PC-3 (cell line): ENCODE measurements around the gene STN1. TPM values are rescaled to one million over a fixed set of nuclear protein-coding genes. Genes with fewer than 3 reads are reported as not detected.

Source experiments
- ATAC-seq: fragments of 200-7000 bp; cut with Tn5 transposase; 2 replicates; pipeline ENCODE4 v1.9.1; 2020; ENCODE audit warnings: mild to moderate bottlenecking, moderate library complexity
- BruUV-seq: library from RNA; stranded (reverse); fragments of 400-500 nt; replicated peaks from 2 replicates; lab custom pipeline; 2021; lab: Mats Ljungman, UMichigan
- CTCF ChIA-PET: fragments of 300-600 bp; sonication (Branson Sonifier 250); formaldehyde crosslinking; loops from one replicate; lab custom pipeline; 2022; ENCODE audit warnings: antibody characterized with exemption; lab: Charles Lee
- POLR2A ChIA-PET: fragments of 300-600 bp; sonication (Branson Sonifier 250); formaldehyde crosslinking; loops from one replicate; lab custom pipeline; 2022; ENCODE audit warnings: antibody characterized with exemption; ENCODE audit not compliant: unreplicated experiment; lab: Charles Lee
- DNase-seq: peaks from one replicate; pipeline ENCODE4 v3.0.0-alpha.2; 2015
- H2AFZ ChIP-seq: fragments of 300-600 bp; sonication (generic); 2 replicates; pipeline ENCODE4 v1.6.0; 2016; ENCODE audit warnings: antibody characterized with exemption, low read length
- H3F3A ChIP-seq: fragments of 300-600 bp; sonication (generic); one replicate; pipeline ENCODE4 v1.6.0; 2017; ENCODE audit warnings: antibody characterized with exemption, low read length, control low read depth, mild to moderate bottlenecking; ENCODE audit not compliant: unreplicated experiment
- H3K27ac ChIP-seq: fragments of 300-600 bp; sonication (generic); 2 replicates; pipeline ENCODE4 v1.5.1; 2016; ENCODE audit warnings: mild to moderate bottlenecking, low read length
- H3K27me3 ChIP-seq: fragments of 300-600 bp; sonication (generic); 2 replicates; pipeline ENCODE4 v1.6.1; 2016; ENCODE audit warnings: low read length, mixed read lengths
- H3K36me3 ChIP-seq: fragments of 300-600 bp; sonication (generic); 2 replicates; pipeline ENCODE4 v1.6.1; 2016; ENCODE audit warnings: low read depth, mixed run types, low read length, mixed read lengths
- H3K4me1 ChIP-seq: fragments of 300-600 bp; sonication (generic); 2 replicates; pipeline ENCODE4 v1.5.1; 2016; ENCODE audit warnings: low read length; ENCODE audit not compliant: insufficient read depth
- H3K4me2 ChIP-seq: fragments of 300-600 bp; sonication (generic); 2 replicates; pipeline ENCODE4 v1.6.0; 2016; ENCODE audit warnings: low read length
- H3K4me3 ChIP-seq: fragments of 300-600 bp; sonication (generic); 2 replicates; pipeline ENCODE4 v1.5.1; 2016; ENCODE audit warnings: mild to moderate bottlenecking, low read length, mixed read lengths
- H3K79me2 ChIP-seq: fragments of 300-600 bp; sonication (generic); 2 replicates; pipeline ENCODE4 v1.6.1; 2017; ENCODE audit warnings: low read length, mixed read lengths
- H3K9ac ChIP-seq: fragments of 300-600 bp; sonication (generic); 2 replicates; pipeline ENCODE4 v1.6.0; 2016; ENCODE audit warnings: mild to moderate bottlenecking, low read length
- H3K9me2 ChIP-seq: fragments of 300-600 bp; sonication (generic); replicated peaks from 2 replicates; pipeline ENCODE4 v1.6.1; 2016; ENCODE audit warnings: mixed run types, low read length, mixed read lengths
- H3K9me3 ChIP-seq: fragments of 300-600 bp; sonication (generic); 2 replicates; pipeline ENCODE4 v1.6.1; 2016; ENCODE audit warnings: low read length, mixed read lengths
- H4K20me1 ChIP-seq: fragments of 300-600 bp; sonication (generic); 2 replicates; pipeline ENCODE4 v1.6.1; 2016; ENCODE audit warnings: low read length, mixed read lengths
- CTCF ChIP-seq: fragments of 300-600 bp; sonication (generic); conservative IDR thresholded peaks from 2 replicates; pipeline ENCODE4 v1.5.1; 2017; ENCODE audit warnings: antibody characterized with exemption, low read depth, mild to moderate bottlenecking, low read length
- EZH2 ChIP-seq: fragments of 300-600 bp; sonication (generic); IDR thresholded peaks from one replicate; pipeline ENCODE4 v1.6.1; 2017; ENCODE audit warnings: antibody characterized with exemption, mild to moderate bottlenecking, low read length; ENCODE audit not compliant: unreplicated experiment
- EZH2phosphoT487 ChIP-seq: fragments of 300-600 bp; sonication (generic); IDR thresholded peaks from 2 replicates; pipeline ENCODE4 v1.6.1; 2018; ENCODE audit warnings: mild to moderate bottlenecking, antibody characterized with exemption, low read length, borderline replicate concordance
- intact Hi-C: fragments of 100-400 bp; cut with micrococcal nuclease; formaldehyde crosslinking; loops from 2 replicates; pipeline ENCODE4 v1.9.0; 2023
- total RNA-seq: library from RNA; depleted of rRNA; stranded (reverse); fragments of >200 nt; gene quantifications from 2 replicates; pipeline ENCODE4 v1.2.3, GENCODE V29; 2014

Gene STN1
- total RNA-seq, 1 experiment from 2014 or later = 33.5 TPM

DNA sequence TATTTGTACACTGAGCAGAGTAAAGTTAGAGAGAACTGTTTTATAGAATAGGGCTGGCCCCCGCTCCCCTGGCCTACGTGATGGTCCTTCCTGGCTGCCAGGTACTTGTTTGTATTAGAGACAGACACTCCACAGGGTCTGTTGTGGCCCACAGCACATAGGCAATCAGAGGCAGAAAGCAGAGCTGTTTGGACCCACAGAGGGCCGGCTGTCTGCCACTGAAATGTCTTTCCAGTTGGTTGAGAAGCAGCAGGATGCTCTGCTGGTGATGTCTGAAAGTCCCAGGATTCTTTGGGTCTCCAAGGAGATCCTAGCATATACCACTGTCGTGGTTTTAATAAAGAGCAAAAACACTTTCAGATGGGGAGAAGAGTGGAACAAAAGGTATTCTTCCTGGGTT lies 5.2 kb downstream of the STN1 start:
- no peaks in the 10 kb centered on the region for H4K20me1 ChIP-seq
- no peak overlapping the region for H2AFZ ChIP-seq
- ChIA-PET CTCF (no interaction called here), POLR2A (no interaction called here)
- no TSS peak for BruUV-seq
- no peak overlapping the region for H3K4me2 ChIP-seq
- no peak overlapping the region for H3K4me3 ChIP-seq
- peaks cover 50% of the 10 kb centered on the region for H3K4me1 ChIP-seq
- no peaks in the 10 kb centered on the region for H3K9me2 ChIP-seq
- H3K79me2 ChIP-seq = peaks cover 61% of the 10 kb centered on the region
- no peaks in the 10 kb centered on the region for H3K9me3 ChIP-seq
- H3K9ac ChIP-seq = no peak overlapping the region
- ATAC-seq = no peak
- DNase-seq = no peak
- no peak for TF ChIP-seq EZH2phosphoT487
- TF ChIP-seq CTCF = no peak
- TF ChIP-seq EZH2 = no peak
- intact Hi-C loops = no loop called here
- peaks cover 11% of the 10 kb centered on the region for H3K36me3 ChIP-seq
- H3K27ac ChIP-seq = no peak overlapping the region
- H3F3A ChIP-seq = peaks cover 8% of the 10 kb centered on the region
- no peaks in the 10 kb centered on the region for H3K27me3 ChIP-seq

GRCh38 chr10:103911021-103911459 lies 6.9 kb downstream of the STN1 start:
- BruUV-seq = TSS peak; percentile 14
- Histone ChIP-seq H3K27me3 (no peaks in the 10 kb centered on the region), H3K79me2 (peaks cover 51% of the 10 kb centered on the region), H3K4me2 (no peak overlapping the region), H3K36me3 (peaks cover 11% of the 10 kb centered on the region), H3K9me3 (no peaks in the 10 kb centered on the region), H3K4me1 (peaks cover 43% of the 10 kb centered on the region), H3F3A (peaks cover 8% of the 10 kb centered on the region), H4K20me1 (no peaks in the 10 kb centered on the region), H2AFZ (no peak overlapping the region), H3K9ac (no peak overlapping the region), H3K4me3 (no peak overlapping the region), H3K27ac (no peak overlapping the region), H3K9me2 (no peaks in the 10 kb centered on the region)
- CTCF ChIA-PET = no interaction called here
- no peak for DNase-seq
- POLR2A ChIA-PET = no interaction called here
- TF ChIP-seq EZH2 = no peak
- no peak for TF ChIP-seq CTCF
- no peak for TF ChIP-seq EZH2phosphoT487
- ATAC-seq = no peak
- intact Hi-C loops = no loop called here

- POLR2A ChIA-PET = no interaction called here
- Histone ChIP-seq H3K27me3 (no peaks in the 10 kb centered on the region), H3K4me1 (peaks cover 38% of the 10 kb centered on the region), H3K9me3 (no peaks in the 10 kb centered on the region), H3K36me3 (peaks cover 11% of the 10 kb centered on the region), H3K9me2 (no peaks in the 10 kb centered on the region), H3K9ac (no peak overlapping the region), H3K79me2 (peaks cover 46% of the 10 kb centered on the region), H3F3A (peaks cover 8% of the 10 kb centered on the region), H4K20me1 (no peaks in the 10 kb centered on the region), H3K4me2 (no peak overlapping the region), H3K27ac (peak overlapping the region; percentile 56; the same call in 1 of the 2 replicates), H2AFZ (no peak overlapping the region), H3K4me3 (no peak overlapping the region)
- BruUV-seq = no TSS peak
- ATAC-seq (no peak), DNase-seq (no peak)
- CTCF ChIA-PET = no interaction called here
- intact Hi-C loops = no loop called here
- TF ChIP-seq EZH2phosphoT487 = no peak
- no peak for TF ChIP-seq EZH2
- no peak for TF ChIP-seq CTCF
Measured at GRCh38 chr10:103910442-103911012, 7.5 kb downstream of the STN1 start.
